ENCODE results near the gene DOCK4.

DOCK4 gene

GRCh38 chr7:112061051-112061450, 145.1 kb downstream of the DOCK4 start:
- in situ Hi-C loops (cut with HindIII; ENCODE audit: low sequenced_read_pairs), result no loop called here

GRCh38 chr7:112060625-112061024, 145.6 kb downstream of the DOCK4 start:
- in situ Hi-C loops (cut with HindIII; ENCODE audit: low sequenced_read_pairs), result no loop called here

GRCh38 chr7:112059675-112060074, 146.5 kb downstream of the DOCK4 start:
- in situ Hi-C loops (cut with HindIII; ENCODE audit: low sequenced_read_pairs), result no loop called here

- in situ Hi-C loops (cut with HindIII; ENCODE audit: low sequenced_read_pairs), result no loop called here
Observed at GRCh38 chr7:112058686-112059085, 147.5 kb downstream of the DOCK4 start.

- in situ Hi-C loops (cut with HindIII; ENCODE audit: low sequenced_read_pairs), result no loop called here
Observed at GRCh38 chr7:112056409-112056808, 149.8 kb downstream of the DOCK4 start.

- in situ Hi-C loops (cut with HindIII; ENCODE audit: low sequenced_read_pairs), result no loop called here
Observed at GRCh38 chr7:112053737-112054069, 152.5 kb downstream of the DOCK4 start.

- in situ Hi-C loops (cut with HindIII; ENCODE audit: low sequenced_read_pairs), result no loop called here
Observed at GRCh38 chr7:112052993-112053736, 153.0 kb downstream of the DOCK4 start.

- in situ Hi-C loops (cut with HindIII; ENCODE audit: low sequenced_read_pairs), result no loop called here
Observed at GRCh38 chr7:112052498-112052897, 153.7 kb downstream of the DOCK4 start.

- in situ Hi-C loops (cut with HindIII; ENCODE audit: low sequenced_read_pairs), result no loop called here
Observed at GRCh38 chr7:112050250-112050881, 155.8 kb downstream of the DOCK4 start.

GRCh38 chr7:112049555-112050249, 156.5 kb downstream of the DOCK4 start:
- in situ Hi-C loops (cut with HindIII; ENCODE audit: low sequenced_read_pairs), result no loop called here

GRCh38 chr7:112047421-112047820, 158.8 kb downstream of the DOCK4 start:
- in situ Hi-C loops (cut with HindIII; ENCODE audit: low sequenced_read_pairs), result no loop called here

GRCh38 chr7:112045222-112045621, 161.0 kb downstream of the DOCK4 start:
- in situ Hi-C loops (cut with HindIII; ENCODE audit: low sequenced_read_pairs), result no loop called here

- in situ Hi-C loops (cut with HindIII; ENCODE audit: low sequenced_read_pairs), result no loop called here
Observed at GRCh38 chr7:112042631-112043030, 163.6 kb downstream of the DOCK4 start.

GRCh38 chr7:112038353-112038752, 167.8 kb downstream of the DOCK4 start:
- in situ Hi-C loops (cut with HindIII; ENCODE audit: low sequenced_read_pairs), result no loop called here

GRCh38 chr7:112036071-112036470, 170.1 kb downstream of the DOCK4 start:
- in situ Hi-C loops (cut with HindIII; ENCODE audit: low sequenced_read_pairs), result no loop called here

GRCh38 chr7:112031689-112032088, 174.5 kb downstream of the DOCK4 start:
- in situ Hi-C loops (cut with HindIII; ENCODE audit: low sequenced_read_pairs), result no loop called here

GRCh38 chr7:112025556-112025955, 180.6 kb downstream of the DOCK4 start:
- in situ Hi-C loops (cut with HindIII; ENCODE audit: low sequenced_read_pairs), result no loop called here

GRCh38 chr7:112023786-112024185, 182.4 kb downstream of the DOCK4 start:
- in situ Hi-C loops (cut with HindIII; ENCODE audit: low sequenced_read_pairs), result no loop called here

- in situ Hi-C loops (cut with HindIII; ENCODE audit: low sequenced_read_pairs), result no loop called here
Observed at GRCh38 chr7:112023282-112023681, 182.9 kb downstream of the DOCK4 start.

- in situ Hi-C loops (cut with HindIII; ENCODE audit: low sequenced_read_pairs), result no loop called here
Observed at GRCh38 chr7:112022128-112022527, 184.1 kb downstream of the DOCK4 start.

- in situ Hi-C loops (cut with HindIII; ENCODE audit: low sequenced_read_pairs), result no loop called here
Observed at GRCh38 chr7:112021379-112022044, 184.7 kb downstream of the DOCK4 start.

- in situ Hi-C loops (cut with HindIII; ENCODE audit: low sequenced_read_pairs), result no loop called here
Observed at GRCh38 chr7:112020800-112021199, 185.4 kb downstream of the DOCK4 start.

Measured in endothelial cell of hepatic sinusoid (primary cell).